ENCODE results near the gene POLDIP2.

- TF ChIP-seq POLR2AphosphoS5 (IDR thresholded peaks at IDR 0.05) (peak; percentile 43 to 80 (median 74)), CTCF (IDR thresholded peaks at IDR 0.05 in 8 of 11, conservative IDR thresholded peaks at IDR 0.05 in 3 of 11) (no peak)
These were observed 47.7 kb upstream of the POLDIP2 start for GRCh38 chr17:28404812-28405570.

Data from spleen (tissue), 7 donors.